Loucy (cell line): ENCODE measurements around the gene HOXD1.

Experiments
- H2AFZ ChIP-seq: fragments of 200-600 bp; sonication (generic); 2 replicates; pipeline ENCODE4 v1.6.0; 2016; ENCODE audit warnings: antibody characterized with exemption, mild to moderate bottlenecking, low read length, moderate library complexity
- H3F3A ChIP-seq: fragments of 200-600 bp; 2 replicates; pipeline ENCODE4 v1.6.0; 2016; ENCODE audit warnings: antibody characterized with exemption, low read depth, mild to moderate bottlenecking
- H3K27me3 ChIP-seq: fragments of 200-600 bp; sonication (generic); 2 replicates; pipeline ENCODE4 v1.6.1; 2014; ENCODE audit warnings: low read length, mild to moderate bottlenecking; ENCODE audit not compliant: insufficient read depth, poor library complexity, severe bottlenecking
- H3K36me3 ChIP-seq: fragments of 200-600 bp; sonication (generic); 2 replicates; pipeline ENCODE4 v1.6.1; 2016; ENCODE audit warnings: low read length; ENCODE audit not compliant: insufficient read depth
- H3K4me1 ChIP-seq: fragments of 200-600 bp; sonication (generic); 2 replicates; pipeline ENCODE4 v1.5.1; 2014; ENCODE audit warnings: low read length, mild to moderate bottlenecking; ENCODE audit not compliant: insufficient read depth, poor library complexity, severe bottlenecking
- H3K4me2 ChIP-seq: fragments of 200-600 bp; sonication (generic); 2 replicates; pipeline ENCODE4 v1.6.0; 2014; ENCODE audit warnings: antibody characterized with exemption, low read length, low read depth, mild to moderate bottlenecking; ENCODE audit not compliant: poor library complexity, severe bottlenecking
- H3K4me3 ChIP-seq: fragments of 200-600 bp; sonication (generic); 2 replicates; pipeline ENCODE4 v1.5.1; 2014; ENCODE audit warnings: low read length, mild to moderate bottlenecking, mixed read lengths; ENCODE audit not compliant: poor library complexity, severe bottlenecking
- H3K79me2 ChIP-seq: fragments of 200-600 bp; sonication (generic); 2 replicates; pipeline ENCODE4 v1.6.1; 2014; ENCODE audit warnings: low read length; ENCODE audit not compliant: insufficient read depth
- H3K9ac ChIP-seq: fragments of 200-600 bp; sonication (generic); 2 replicates; pipeline ENCODE4 v1.6.0; 2014; ENCODE audit warnings: mild to moderate bottlenecking, low read depth, low read length, moderate library complexity; ENCODE audit not compliant: poor library complexity, severe bottlenecking
- H3K9me2 ChIP-seq: fragments of 200-600 bp; sonication (generic); replicated peaks from 2 replicates; pipeline ENCODE4 v1.6.1; 2016; ENCODE audit warnings: low read depth, low read length, mixed read lengths
- H3K9me3 ChIP-seq: fragments of 200-600 bp; sonication (generic); 2 replicates; pipeline ENCODE4 v1.6.1; 2014; ENCODE audit warnings: mild to moderate bottlenecking, antibody characterized with exemption, low read length, low read depth; ENCODE audit not compliant: insufficient read depth
- H4K20me1 ChIP-seq: fragments of 200-600 bp; sonication (generic); 2 replicates; pipeline ENCODE4 v1.6.0; 2014; ENCODE audit warnings: antibody characterized with exemption, low read length, mild to moderate bottlenecking; ENCODE audit not compliant: insufficient read depth, poor library complexity, severe bottlenecking
- CTCF ChIP-seq: fragments of 200-600 bp; sonication (generic); conservative IDR thresholded peaks from 2 replicates; pipeline ENCODE4 v1.5.1; 2014; ENCODE audit warnings: mild to moderate bottlenecking, antibody characterized with exemption, low read length
- EZH2phosphoT487 ChIP-seq: fragments of 200-600 bp; IDR thresholded peaks from 2 replicates; pipeline ENCODE4 v1.6.1; 2018; ENCODE audit warnings: antibody characterized with exemption, mild to moderate bottlenecking, moderate library complexity, borderline replicate concordance

HOXD1 gene

DNA sequence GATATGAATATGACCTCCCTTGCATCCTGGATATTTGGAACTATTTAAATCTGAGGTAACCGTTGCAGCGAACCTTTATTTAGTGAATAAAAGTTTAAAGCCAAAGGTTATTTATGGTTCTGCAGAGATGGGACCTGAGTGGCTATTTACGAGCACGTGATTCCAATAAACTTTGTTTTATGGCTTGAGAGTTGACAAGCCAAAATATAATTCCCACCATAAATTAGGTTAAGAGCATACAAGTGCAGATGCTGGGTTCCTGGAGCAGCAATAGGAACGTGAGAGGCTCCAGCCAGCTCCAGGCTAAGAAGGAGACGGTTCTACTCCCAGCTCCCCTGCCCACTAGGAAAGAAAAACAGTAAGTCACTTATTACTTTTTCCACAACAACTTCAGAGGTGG, 42.4 kb upstream of the HOXD1 start:
- Histone ChIP-seq H3K9me3 (no peaks in the 10 kb centered on the region), H3K9ac (no peak overlapping the region), H3K36me3 (no peaks in the 10 kb centered on the region), H3K9me2 (no peaks in the 10 kb centered on the region), H2AFZ (no peak overlapping the region), H4K20me1 (no peaks in the 10 kb centered on the region), H3K79me2 (no peaks in the 10 kb centered on the region), H3F3A (no peaks in the 10 kb centered on the region), H3K4me2 (no peak overlapping the region), H3K27me3 (no peaks in the 10 kb centered on the region), H3K4me1 (no peaks in the 10 kb centered on the region), H3K4me3 (no peak overlapping the region)
- TF ChIP-seq CTCF (no peak), EZH2phosphoT487 (no peak)

GRCh38 chr2:176146645-176147044, 41.8 kb upstream of the HOXD1 start:
- Histone ChIP-seq H3K9me3 (no peaks in the 10 kb centered on the region), H3K36me3 (no peaks in the 10 kb centered on the region), H3K4me1 (no peaks in the 10 kb centered on the region), H3K4me2 (no peak overlapping the region), H3F3A (no peaks in the 10 kb centered on the region), H3K9ac (no peak overlapping the region), H3K9me2 (no peaks in the 10 kb centered on the region), H3K27me3 (no peaks in the 10 kb centered on the region), H2AFZ (no peak overlapping the region), H3K4me3 (no peak overlapping the region), H3K79me2 (no peaks in the 10 kb centered on the region), H4K20me1 (no peaks in the 10 kb centered on the region)
- TF ChIP-seq EZH2phosphoT487 (no peak), CTCF (no peak)

DNA sequence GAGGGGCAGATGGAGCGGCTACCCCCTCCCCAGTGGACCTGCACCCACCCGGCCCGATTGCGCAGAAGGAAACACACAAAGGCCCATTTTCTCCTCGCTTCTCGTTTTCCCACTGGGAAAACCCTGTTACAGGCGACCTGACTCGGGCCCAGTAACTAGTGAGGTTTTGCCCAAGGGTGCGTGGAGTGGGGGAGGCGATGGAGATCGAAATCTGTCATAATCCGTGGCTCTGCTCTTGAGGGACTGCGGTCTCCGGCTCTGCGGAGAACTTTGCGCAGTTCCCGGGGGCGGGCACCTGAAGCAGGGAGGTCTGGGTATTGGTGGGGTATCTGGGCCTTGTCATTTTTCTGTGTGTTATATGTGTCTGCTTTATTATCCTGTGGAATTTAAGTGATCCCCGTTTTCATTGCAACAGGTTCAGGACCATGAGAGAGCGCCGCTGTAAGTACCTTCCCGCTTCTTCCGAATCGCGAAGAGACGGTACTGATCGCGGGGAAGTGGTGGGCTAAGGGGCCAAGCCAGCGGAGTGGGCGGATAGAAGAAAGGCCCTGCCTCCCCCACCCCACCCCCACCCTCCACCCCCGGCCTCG, 41.2 kb upstream of the HOXD1 start:
- H3K9me3 ChIP-seq = no peaks in the 10 kb centered on the region
- H3K79me2 ChIP-seq = no peaks in the 10 kb centered on the region
- no peaks in the 10 kb centered on the region for H3F3A ChIP-seq
- no peaks in the 10 kb centered on the region for H4K20me1 ChIP-seq
- H3K9me2 ChIP-seq = no peaks in the 10 kb centered on the region
- no peak overlapping the region for H3K9ac ChIP-seq
- H3K36me3 ChIP-seq = no peaks in the 10 kb centered on the region
- no peaks in the 10 kb centered on the region for H3K27me3 ChIP-seq
- H3K4me1 ChIP-seq = no peaks in the 10 kb centered on the region
- H3K4me3 ChIP-seq = no peak overlapping the region
- H2AFZ ChIP-seq = no peak overlapping the region
- no peak overlapping the region for H3K4me2 ChIP-seq
- TF ChIP-seq EZH2phosphoT487 = no peak
- TF ChIP-seq CTCF = no peak
